Kasumi-1 (cell line): Measurements from ENCODE around the gene EYA4.

Source experiments
- DNase-seq, 2 experiments: peaks; one replicate each; lab custom pipeline; 2025; lab: John Stamatoyannopoulos, UW

Gene EYA4

GRCh38 chr6:133241086-133241900 is at the start of gene EYA4:
EYA4 (plus strand) TSS chr6:133241357; CDS start chr6:133274781, 33,424 bp downstream.
- DNase-seq, result no peak

GRCh38 chr6:133193396-133193795 is 47.8 kb upstream of the EYA4 start:
- DNase-seq, result no peak

- no peak for DNase-seq
Measured at GRCh38 chr6:133198725-133199124, 42.4 kb upstream of the EYA4 start.

GRCh38 chr6:133201231-133201630 is 39.9 kb upstream of the EYA4 start:
- no peak for DNase-seq

GRCh38 chr6:133202610-133203343 is 38.4 kb upstream of the EYA4 start:
- no peak for DNase-seq

GRCh38 chr6:133203344-133203697 is 37.8 kb upstream of the EYA4 start:
- no peak for DNase-seq

- no peak for DNase-seq
Measured at GRCh38 chr6:133205304-133205703, 35.9 kb upstream of the EYA4 start.

GRCh38 chr6:133206942-133207341 is 34.2 kb upstream of the EYA4 start:
- DNase-seq, result no peak

GRCh38 chr6:133207754-133208153 is 33.4 kb upstream of the EYA4 start:
- no peak for DNase-seq

GRCh38 chr6:133208183-133208755 is 32.9 kb upstream of the EYA4 start:
- no peak for DNase-seq

- no peak for DNase-seq
Measured at GRCh38 chr6:133214267-133214666, 26.9 kb upstream of the EYA4 start.

GRCh38 chr6:133218852-133219251 is 22.3 kb upstream of the EYA4 start:
- DNase-seq, result no peak

- no peak for DNase-seq
Measured at GRCh38 chr6:133223452-133224029, 17.6 kb upstream of the EYA4 start.

- no peak for DNase-seq
Measured at GRCh38 chr6:133225560-133225959, 15.6 kb upstream of the EYA4 start.

GRCh38 chr6:133227344-133227743 is 13.8 kb upstream of the EYA4 start:
- no peak for DNase-seq

- no peak for DNase-seq
Measured at GRCh38 chr6:133230052-133230451, 11.1 kb upstream of the EYA4 start.

- no peak for DNase-seq
Measured at GRCh38 chr6:133235221-133235620, 5.9 kb upstream of the EYA4 start.

GRCh38 chr6:133236932-133237331 is 4.2 kb upstream of the EYA4 start:
- DNase-seq, result no peak

- no peak for DNase-seq
Measured at GRCh38 chr6:133240511-133241085, 559 bp upstream of the EYA4 start.

- DNase-seq, result no peak
Measured at GRCh38 chr6:133241901-133242636, 912 bp downstream of the EYA4 start.
